Suppressor macrophage treated with lipopolysaccharide for 4 hours (primary cell): Measurements from ENCODE around the gene ETV7.
"Not testable (repeated sequence)": the region's sequence is repeated elsewhere in the genome, so short reads cannot be mapped to it uniquely, and the experiment has no call there.

Experiments used
- DNase-seq: peaks from one replicate; pipeline ENCODE4 v3.0.0-alpha.2; 2020

ETV7 gene

DNA sequence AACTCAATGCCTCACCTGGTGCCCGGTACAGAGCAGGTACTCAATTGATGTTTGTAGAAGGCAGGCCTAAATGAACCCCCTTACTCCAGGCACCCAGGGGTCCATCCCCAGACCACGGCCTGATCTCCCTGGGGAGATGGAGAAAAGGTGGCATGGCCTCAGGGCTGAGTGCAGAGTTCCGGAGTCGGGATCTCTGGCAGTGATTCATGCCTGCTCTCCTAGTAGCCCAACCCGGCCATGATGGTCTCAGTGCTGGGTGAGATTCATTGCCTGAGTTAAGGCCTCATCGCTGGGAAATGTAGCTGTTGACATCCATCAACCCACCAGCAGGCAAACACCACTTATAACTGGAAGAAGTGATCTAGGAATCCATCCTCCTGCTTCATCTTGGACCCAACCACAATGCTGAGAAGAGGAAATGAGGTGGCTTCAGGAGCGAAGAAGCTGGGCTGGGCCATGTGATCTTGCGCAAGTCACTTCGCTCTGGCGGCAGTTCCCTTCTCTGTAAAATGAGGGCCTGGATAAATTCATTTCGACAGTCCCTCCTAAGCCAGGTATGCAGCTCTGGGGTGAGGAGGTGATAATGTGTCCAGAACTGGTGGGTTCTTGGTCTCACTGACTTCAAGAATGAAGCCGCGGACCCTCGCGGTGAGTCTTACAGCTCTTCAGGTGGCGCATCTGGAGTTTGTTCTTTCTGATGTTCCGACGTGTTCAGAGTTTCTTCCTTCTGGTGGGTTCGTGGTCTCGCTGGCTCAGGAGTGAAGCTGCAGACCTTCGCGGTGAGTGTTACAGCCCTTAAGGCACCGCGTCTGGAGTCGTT lies 24.7 kb downstream of the ETV7 start:
- peak; percentile 52 for DNase-seq

- DNase-seq, result no peak
These were observed 26.4 kb downstream of the ETV7 start for GRCh38 chr6:36361071-36361470.

DNA sequence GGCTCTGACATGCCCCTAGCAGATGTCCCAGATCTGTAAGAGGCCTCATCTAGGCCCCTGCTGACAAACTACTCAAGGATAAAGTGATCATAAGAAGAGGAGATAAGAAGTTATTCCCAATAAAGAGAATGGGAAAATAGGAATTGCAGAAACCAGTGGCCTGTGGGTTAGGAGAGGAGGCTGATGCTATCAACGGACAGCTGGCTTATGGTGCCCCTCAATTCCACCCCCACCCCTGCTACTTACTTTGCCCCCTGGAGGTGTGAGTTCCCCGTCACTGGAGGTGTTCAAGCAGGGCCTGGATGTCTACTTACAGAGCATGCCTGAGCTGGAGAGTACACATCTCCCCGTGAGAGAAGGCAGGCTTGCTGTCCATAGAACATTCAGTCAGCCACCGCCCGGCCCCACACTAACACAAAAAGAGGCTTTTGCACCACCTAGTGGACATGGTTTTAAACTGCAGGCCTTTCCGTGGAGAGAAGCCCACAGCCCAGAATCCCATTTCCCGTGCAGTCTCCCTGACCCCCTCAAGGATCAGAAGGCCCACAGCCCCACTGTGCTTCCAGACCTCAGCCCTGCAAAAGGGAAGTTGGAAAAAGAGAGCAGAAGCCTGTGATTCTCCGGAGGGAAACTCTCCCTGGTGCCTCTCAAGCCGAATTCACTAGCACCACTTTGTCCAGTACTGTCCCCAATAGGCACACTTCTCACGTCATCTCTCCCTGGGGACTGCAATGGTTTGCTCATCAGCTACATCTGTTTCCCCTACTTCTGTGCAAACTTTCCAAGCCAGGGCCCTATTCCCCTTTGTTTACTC lies 27.0 kb downstream of the ETV7 start:
- DNase-seq, result peak; percentile 88

DNA sequence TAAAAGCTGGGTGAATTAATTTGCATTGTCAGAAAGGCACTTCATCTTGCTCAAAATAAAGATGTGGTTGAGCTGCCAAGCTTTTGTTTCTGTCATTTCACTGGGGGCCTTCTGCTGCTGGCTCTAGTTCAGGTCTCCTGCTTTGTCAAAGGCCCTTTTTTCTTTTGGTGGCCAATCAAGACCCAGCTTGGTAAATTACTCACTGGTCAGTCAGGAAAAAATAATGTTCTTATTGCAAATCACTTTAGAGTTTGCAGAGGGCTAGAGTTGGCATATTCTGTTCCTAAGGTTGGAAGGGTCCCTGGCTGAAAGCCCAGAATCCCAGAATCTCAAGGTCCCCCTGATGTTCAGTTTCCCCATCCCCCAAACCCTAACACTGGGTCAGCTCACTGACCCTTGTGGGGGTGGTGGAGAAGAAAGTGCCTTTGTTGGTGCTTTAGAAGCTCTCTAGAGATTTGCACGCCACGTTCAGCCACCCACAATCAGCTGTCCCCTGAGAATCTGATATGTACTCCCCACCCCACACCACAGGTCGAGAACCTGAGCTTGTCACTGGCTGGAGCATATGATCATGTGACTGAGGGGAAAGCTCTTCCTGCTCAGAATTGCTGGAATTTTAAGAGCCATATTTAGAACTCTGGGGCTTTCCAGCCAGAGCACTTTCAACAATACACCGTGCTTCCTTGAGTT lies 29.1 kb downstream of the ETV7 start:
- no peak for DNase-seq

DNA sequence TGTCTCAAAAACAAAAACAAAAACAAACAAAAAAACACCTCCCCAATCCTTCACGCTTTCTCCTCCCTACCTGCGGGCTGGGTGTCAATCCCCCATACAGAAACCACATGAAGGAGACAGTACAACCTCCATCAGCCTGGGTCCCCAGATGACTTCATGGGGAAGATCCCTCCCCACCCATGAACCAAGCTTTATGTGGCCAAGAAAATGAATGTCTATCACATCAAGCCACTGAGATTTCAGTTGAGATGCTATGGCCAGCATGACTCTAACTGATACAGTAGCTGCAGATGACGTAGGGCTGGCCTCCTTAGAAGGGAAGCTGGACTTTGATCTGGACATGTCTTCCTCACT lies 29.6 kb downstream of the ETV7 start:
- no peak for DNase-seq

DNA sequence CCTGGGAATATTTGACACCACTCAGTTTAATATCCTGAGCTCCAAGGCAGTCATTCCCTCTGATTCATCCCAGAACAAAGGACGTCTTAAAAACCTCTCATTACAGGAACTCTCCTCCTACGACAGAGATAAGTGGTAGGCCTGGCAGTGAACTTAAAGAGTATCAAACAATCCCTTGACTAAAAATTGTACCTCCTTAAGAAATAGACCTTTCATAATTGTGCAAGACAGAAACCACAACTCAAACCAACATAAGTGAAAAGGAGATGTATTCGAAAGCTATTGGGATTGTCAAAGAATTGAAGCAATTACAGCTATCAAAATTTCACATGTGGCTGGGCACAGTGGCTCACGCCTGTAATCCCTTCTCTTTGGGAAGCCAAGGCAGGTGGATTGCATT lies 31.6 kb downstream of the ETV7 start:
- peak; percentile 36 for DNase-seq

DNA sequence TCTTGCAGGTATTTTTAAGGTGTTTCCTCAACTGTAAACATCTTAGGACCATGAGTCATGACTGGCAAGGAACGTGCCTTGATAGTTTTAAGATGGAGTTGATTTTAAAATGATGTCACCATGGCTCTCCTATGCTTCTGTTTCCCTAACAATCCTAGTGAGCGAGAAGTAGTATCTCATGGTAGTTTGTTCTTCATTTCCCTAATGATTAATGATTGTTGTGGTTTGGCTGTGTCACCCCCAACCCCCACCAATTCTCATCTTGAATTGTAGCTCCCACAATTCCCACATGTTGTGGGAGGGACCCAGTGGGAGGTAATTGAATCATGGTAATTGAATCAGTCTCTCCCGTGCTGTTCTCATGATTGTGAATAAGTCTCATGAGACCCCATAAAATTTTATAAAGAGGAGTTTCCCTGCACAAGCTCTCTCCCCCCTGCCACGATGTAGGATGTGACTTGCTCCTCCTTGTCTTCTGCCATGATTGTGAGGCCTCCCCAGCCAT lies 34.0 kb downstream of the ETV7 start:
- peak; percentile 35 for DNase-seq

- no peak for DNase-seq
These were observed 34.9 kb downstream of the ETV7 start for GRCh38 chr6:36352477-36353157.

DNA sequence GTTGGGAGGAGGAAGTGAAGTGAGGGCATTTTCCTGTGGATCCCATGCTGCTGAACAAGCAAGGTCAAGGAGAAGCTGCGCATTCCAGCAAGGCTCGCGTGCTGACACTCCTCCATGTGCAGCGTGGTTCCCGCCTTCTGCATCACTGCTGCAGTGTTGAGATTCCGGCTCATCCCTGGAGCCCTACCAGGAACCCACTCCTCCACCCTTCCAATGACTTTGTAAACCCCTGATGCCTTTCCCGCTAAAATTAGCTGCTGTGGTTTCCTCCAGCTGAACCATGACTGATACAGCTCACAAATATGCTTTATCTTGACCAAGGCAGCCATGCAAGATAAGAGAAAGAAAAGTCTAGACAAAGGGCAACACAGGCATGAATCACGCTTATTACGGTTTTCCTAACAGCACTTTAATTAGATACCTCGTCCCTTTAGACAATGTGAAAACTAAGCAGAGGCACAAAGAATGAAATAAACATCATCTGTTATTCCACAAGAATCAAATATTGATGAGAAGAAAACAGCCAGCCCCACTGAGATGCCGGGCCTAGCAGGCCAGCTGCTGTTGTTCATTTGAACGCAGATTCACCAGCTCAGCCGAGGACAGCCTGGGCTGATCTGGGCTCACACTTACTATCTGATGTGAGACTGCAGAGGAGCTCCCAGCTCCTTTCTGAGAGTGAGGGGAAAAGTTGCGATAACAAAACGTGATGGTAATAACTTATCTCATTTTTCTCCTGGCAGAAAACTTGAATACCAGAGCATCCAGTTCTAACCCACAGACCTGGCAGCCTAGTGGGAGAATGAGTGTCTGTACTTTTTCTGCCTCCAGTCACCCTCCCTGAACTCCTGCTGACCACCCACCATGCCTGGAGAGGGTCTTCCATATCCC lies 36.5 kb downstream of the ETV7 start:
- DNase-seq, result no peak

GRCh38 chr6:36350082-36350481 lies 37.4 kb downstream of the ETV7 start:
- no peak for DNase-seq

- no peak for DNase-seq
These were observed 38.2 kb downstream of the ETV7 start for GRCh38 chr6:36349240-36349639.

DNA sequence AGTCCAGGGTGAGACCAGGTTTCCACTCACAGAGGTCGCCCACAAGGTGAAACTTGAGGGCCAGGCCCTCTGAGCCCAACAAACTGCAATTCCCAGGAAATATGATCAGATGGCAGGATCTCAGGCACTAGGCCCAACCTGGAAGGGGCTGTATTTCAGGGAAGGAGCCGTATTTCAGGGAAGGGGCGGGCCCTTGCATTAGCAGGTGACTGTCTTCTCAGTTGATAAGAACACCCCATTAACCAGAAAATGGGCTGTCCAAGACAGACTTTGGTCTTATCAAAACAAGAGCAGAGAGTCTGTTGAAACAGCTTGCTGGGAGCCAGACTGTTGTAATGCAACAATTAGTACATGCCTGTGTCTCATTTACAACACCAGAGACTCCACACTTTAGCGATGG lies 39.8 kb downstream of the ETV7 start:
- no peak for DNase-seq

DNA sequence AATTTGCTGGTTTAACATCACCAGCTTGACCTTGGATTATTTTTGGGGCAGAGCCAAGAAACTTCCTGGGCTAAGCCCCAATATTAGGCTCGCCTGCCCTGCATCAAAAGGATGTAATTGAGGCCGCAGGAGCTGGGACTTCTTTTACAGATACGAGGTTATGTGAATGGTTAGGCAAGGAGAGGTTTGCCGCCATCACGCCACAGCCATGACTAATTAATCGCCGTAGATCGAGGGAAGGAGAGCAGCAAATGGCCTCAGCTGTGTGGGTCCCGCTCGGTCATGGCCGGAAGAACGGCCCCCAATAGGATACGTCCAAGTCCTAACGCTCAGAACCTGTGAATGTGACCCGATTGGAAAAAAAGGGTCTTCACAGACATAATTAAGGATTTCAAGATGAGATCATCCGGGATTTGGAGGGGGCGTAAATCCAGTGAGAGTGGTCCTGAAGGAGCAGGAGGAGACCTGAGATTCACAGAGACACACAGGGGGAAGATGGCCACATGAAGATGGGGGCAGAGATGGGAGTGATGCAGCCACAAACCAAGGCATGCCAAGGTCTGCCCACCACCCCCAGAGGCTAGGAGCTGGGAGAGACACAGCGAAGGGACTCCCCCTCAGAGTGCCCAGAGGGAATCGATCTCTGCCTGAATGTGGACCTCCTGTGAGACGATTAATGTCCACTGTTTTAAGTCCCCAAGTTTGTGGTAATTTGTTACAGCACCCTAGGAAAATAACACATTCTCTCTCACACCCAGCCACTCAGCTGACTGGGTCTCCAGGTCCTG lies 40.8 kb downstream of the ETV7 start:
- no peak for DNase-seq

GRCh38 chr6:36345681-36346466 lies 41.6 kb downstream of the ETV7 start:
- no peak for DNase-seq

GRCh38 chr6:36343109-36343680 lies 44.3 kb downstream of the ETV7 start:
- DNase-seq, result no peak

GRCh38 chr6:36340618-36341454 lies 46.6 kb downstream of the ETV7 start:
- DNase-seq, result peak; percentile 82

- no peak for DNase-seq
These were observed 47.2 kb downstream of the ETV7 start for GRCh38 chr6:36340306-36340617.

GRCh38 chr6:36339146-36339545 lies 48.3 kb downstream of the ETV7 start:
- no peak for DNase-seq

DNA sequence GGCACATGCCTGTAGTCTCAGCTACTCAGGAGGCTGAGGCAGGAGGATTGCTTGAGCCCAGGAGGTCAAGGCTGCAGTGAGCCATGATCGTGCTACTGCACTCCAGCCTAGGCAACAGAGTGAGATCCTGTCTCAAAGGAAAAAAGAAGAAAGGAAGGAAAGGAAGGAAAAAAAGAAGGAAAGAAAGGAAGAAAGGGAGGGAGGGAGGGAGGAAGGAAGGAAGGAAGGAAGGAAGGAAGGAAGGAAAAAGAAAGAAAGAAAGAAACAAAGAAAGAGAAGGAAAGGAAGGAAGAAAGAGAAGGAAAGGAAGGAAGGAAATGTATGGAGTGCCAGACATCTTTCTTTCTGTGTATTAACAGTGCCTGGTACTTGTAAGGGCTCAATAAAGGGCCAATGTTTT lies 49.2 kb downstream of the ETV7 start:
- not testable (repeated sequence) for DNase-seq
